ENCODE results near the gene KLHL29.

The KLHL29 gene

GRCh38 chr2:23642516-23642915, 257.5 kb downstream of the KLHL29 start:
- no peak overlapping the region for H4K91ac ChIP-seq (ENCODE audit: low read depth, low read length)
- no peak overlapping the region for H3K18ac ChIP-seq (ENCODE audit: low read length)
- H3K4me1 ChIP-seq (ENCODE audit: control insufficient read depth in 1 of 2, insufficient read depth in 2 of 2, low read length in 2 of 2): peaks cover 0 to 2% of the 10 kb centered on the region in 2 experiments
- no peaks in the 10 kb centered on the region for H3K79me1 ChIP-seq (ENCODE audit: low read length)
- no peak overlapping the region for H3K4me2 ChIP-seq (ENCODE audit: low read length)
- H4K12ac ChIP-seq (ENCODE audit: low read depth, low read length): no peak overlapping the region
- H3K4me3 ChIP-seq (ENCODE audit: low read depth, low read length): no peak overlapping the region
- H3K14ac ChIP-seq (ENCODE audit: low read length): no peak overlapping the region
- no peak overlapping the region for H2BK5ac ChIP-seq (ENCODE audit: low read depth, low read length, poor library complexity)
- H3K23ac ChIP-seq (ENCODE audit: low read length): no peak overlapping the region
- no peak overlapping the region for H3K9ac ChIP-seq (ENCODE audit: low read length)
- no peak overlapping the region for H2AFZ ChIP-seq (ENCODE audit: insufficient read depth, low read length, poor library complexity)
- DNase-seq: no peak
- H3K9me3 ChIP-seq (ENCODE audit: insufficient read depth, low read depth, low read length): peaks cover 8% of the 10 kb centered on the region
- no peaks in the 10 kb centered on the region for H3K27me3 ChIP-seq (ENCODE audit: insufficient read depth, low read length)
- H2AK5ac ChIP-seq (ENCODE audit: low read length): no peak overlapping the region
- H3K27ac ChIP-seq (ENCODE audit: low read depth, low read length): no peak overlapping the region
- H3K79me2 ChIP-seq (ENCODE audit: control insufficient read depth, insufficient read depth, low read length, poor library complexity): no peaks in the 10 kb centered on the region
- no peak overlapping the region for H4K8ac ChIP-seq (ENCODE audit: low read depth, low read length)
- H3K4ac ChIP-seq (ENCODE audit: low read depth, low read length): no peak overlapping the region
- H3K36me3 ChIP-seq (ENCODE audit: control insufficient read depth in 1 of 2, insufficient read depth in 2 of 2, low read length in 2 of 2): peaks cover 5 to 9% of the 10 kb centered on the region in 2 experiments
- H2BK120ac ChIP-seq (ENCODE audit: insufficient read depth, low read length, poor library complexity): no peak overlapping the region
- WGBS (ENCODE audit: extremely low coverage, insufficient coverage, insufficient read length): no CpG with 5 or more reads among the region's 24 CpGs
- no peak overlapping the region for H2BK12ac ChIP-seq (ENCODE audit: low read length)

GRCh38 chr2:23645230-23645808, 260.3 kb downstream of the KLHL29 start:
- no peak overlapping the region for H3K27ac ChIP-seq (ENCODE audit: low read depth, low read length)
- H2BK5ac ChIP-seq (ENCODE audit: low read depth, low read length, poor library complexity): no peak overlapping the region
- H3K23ac ChIP-seq (ENCODE audit: low read length): no peak overlapping the region
- no peaks in the 10 kb centered on the region for H3K79me2 ChIP-seq (ENCODE audit: control insufficient read depth, insufficient read depth, low read length, poor library complexity)
- no peak overlapping the region for H4K12ac ChIP-seq (ENCODE audit: low read depth, low read length)
- H3K79me1 ChIP-seq (ENCODE audit: low read length): no peaks in the 10 kb centered on the region
- H4K8ac ChIP-seq (ENCODE audit: low read depth, low read length): no peak overlapping the region
- H3K4me3 ChIP-seq (ENCODE audit: low read depth, low read length): no peak overlapping the region
- H3K9me3 ChIP-seq (ENCODE audit: insufficient read depth, low read depth, low read length): peaks cover 10% of the 10 kb centered on the region
- WGBS (ENCODE audit: extremely low coverage, insufficient coverage, insufficient read length): no CpG with 5 or more reads among the region's 10 CpGs
- peaks cover 5 to 9% of the 10 kb centered on the region in 2 experiments for H3K36me3 ChIP-seq (ENCODE audit: control insufficient read depth in 1 of 2, insufficient read depth in 2 of 2, low read length in 2 of 2)
- no peak overlapping the region for H2BK120ac ChIP-seq (ENCODE audit: insufficient read depth, low read length, poor library complexity)
- no peak overlapping the region for H3K4me2 ChIP-seq (ENCODE audit: low read length)
- H3K9ac ChIP-seq (ENCODE audit: low read length): no peak overlapping the region
- no peaks in the 10 kb centered on the region for H3K27me3 ChIP-seq (ENCODE audit: insufficient read depth, low read length)
- no peak overlapping the region for H3K18ac ChIP-seq (ENCODE audit: low read length)
- no peak overlapping the region for H3K14ac ChIP-seq (ENCODE audit: low read length)
- no peak overlapping the region for H2AFZ ChIP-seq (ENCODE audit: insufficient read depth, low read length, poor library complexity)
- no peak overlapping the region for H2BK12ac ChIP-seq (ENCODE audit: low read length)
- H2AK5ac ChIP-seq (ENCODE audit: low read length): no peak overlapping the region
- no peak for DNase-seq
- H3K4me1 ChIP-seq (ENCODE audit: control insufficient read depth in 1 of 2, insufficient read depth in 2 of 2, low read length in 2 of 2): no peaks in the 10 kb centered on the region
- no peak overlapping the region for H3K4ac ChIP-seq (ENCODE audit: low read depth, low read length)
- no peak overlapping the region for H4K91ac ChIP-seq (ENCODE audit: low read depth, low read length)

GRCh38 chr2:23647563-23647962, 262.6 kb downstream of the KLHL29 start:
- peaks cover 0 to 3% of the 10 kb centered on the region in 2 experiments for H3K4me1 ChIP-seq (ENCODE audit: control insufficient read depth in 1 of 2, insufficient read depth in 2 of 2, low read length in 2 of 2)
- H3K4me2 ChIP-seq (ENCODE audit: low read length): no peak overlapping the region
- H3K27ac ChIP-seq (ENCODE audit: low read depth, low read length): no peak overlapping the region
- no peak overlapping the region for H2BK120ac ChIP-seq (ENCODE audit: insufficient read depth, low read length, poor library complexity)
- H3K79me1 ChIP-seq (ENCODE audit: low read length): no peaks in the 10 kb centered on the region
- no peak overlapping the region for H4K8ac ChIP-seq (ENCODE audit: low read depth, low read length)
- no peak overlapping the region for H3K4ac ChIP-seq (ENCODE audit: low read depth, low read length)
- no peak for DNase-seq
- no peak overlapping the region for H4K91ac ChIP-seq (ENCODE audit: low read depth, low read length)
- H3K9me3 ChIP-seq (ENCODE audit: insufficient read depth, low read depth, low read length): peaks cover 9% of the 10 kb centered on the region
- H3K27me3 ChIP-seq (ENCODE audit: insufficient read depth, low read length): no peaks in the 10 kb centered on the region
- no peak overlapping the region for H2AK5ac ChIP-seq (ENCODE audit: low read length)
- no peak overlapping the region for H2BK12ac ChIP-seq (ENCODE audit: low read length)
- no peak overlapping the region for H2AFZ ChIP-seq (ENCODE audit: insufficient read depth, low read length, poor library complexity)
- no CpG with 5 or more reads among the region's 13 CpGs for WGBS (ENCODE audit: extremely low coverage, insufficient coverage, insufficient read length)
- no peak overlapping the region for H2BK5ac ChIP-seq (ENCODE audit: low read depth, low read length, poor library complexity)
- no peak overlapping the region for H3K14ac ChIP-seq (ENCODE audit: low read length)
- peaks cover 3% of the 10 kb centered on the region in 2 experiments for H3K36me3 ChIP-seq (ENCODE audit: control insufficient read depth in 1 of 2, insufficient read depth in 2 of 2, low read length in 2 of 2)
- no peak overlapping the region for H3K23ac ChIP-seq (ENCODE audit: low read length)
- H3K18ac ChIP-seq (ENCODE audit: low read length): no peak overlapping the region
- H3K9ac ChIP-seq (ENCODE audit: low read length): no peak overlapping the region
- no peak overlapping the region for H4K12ac ChIP-seq (ENCODE audit: low read depth, low read length)
- H3K79me2 ChIP-seq (ENCODE audit: control insufficient read depth, insufficient read depth, low read length, poor library complexity): no peaks in the 10 kb centered on the region
- H3K4me3 ChIP-seq (ENCODE audit: low read depth, low read length): no peak overlapping the region

DNA sequence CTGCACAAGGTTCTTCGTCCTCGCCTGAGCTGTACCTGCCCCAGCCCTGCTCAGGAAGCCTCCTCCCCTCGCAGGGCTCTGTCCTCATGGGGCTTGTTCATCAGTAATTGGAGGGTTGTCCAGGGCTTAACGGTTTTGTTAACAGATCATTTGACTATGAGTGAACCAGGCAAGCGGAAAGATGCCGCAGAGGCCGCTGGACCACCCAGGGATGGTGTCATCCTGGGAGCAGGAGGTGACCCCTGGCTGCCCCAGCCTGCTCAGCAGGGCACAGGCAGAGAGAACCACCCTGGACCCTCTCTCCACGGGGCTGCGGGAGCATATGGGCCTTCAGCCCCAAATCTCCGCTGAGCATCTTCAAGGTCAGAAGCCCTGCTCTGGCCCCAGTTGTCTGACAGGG, 264.3 kb downstream of the KLHL29 start:
- Histone ChIP-seq H2BK12ac (ENCODE audit: low read length) (no peak overlapping the region), H3K4ac (ENCODE audit: low read depth, low read length) (no peak overlapping the region), H2AFZ (ENCODE audit: insufficient read depth, low read length, poor library complexity) (no peak overlapping the region), H3K79me1 (ENCODE audit: low read length) (no peaks in the 10 kb centered on the region), H3K23ac (ENCODE audit: low read length) (no peak overlapping the region), H3K9me3 (ENCODE audit: insufficient read depth, low read depth, low read length) (peaks cover 2% of the 10 kb centered on the region), H3K9ac (ENCODE audit: low read length) (no peak overlapping the region), H3K4me2 (ENCODE audit: low read length) (no peak overlapping the region), H3K36me3 (ENCODE audit: control insufficient read depth in 1 of 2, insufficient read depth in 2 of 2, low read length in 2 of 2) (no peaks in the 10 kb centered on the region), H4K91ac (ENCODE audit: low read depth, low read length) (no peak overlapping the region), H3K18ac (ENCODE audit: low read length) (no peak overlapping the region), H2BK5ac (ENCODE audit: low read depth, low read length, poor library complexity) (no peak overlapping the region), H3K27ac (ENCODE audit: low read depth, low read length) (no peak overlapping the region), H3K4me3 (ENCODE audit: low read depth, low read length) (no peak overlapping the region), H4K8ac (ENCODE audit: low read depth, low read length) (no peak overlapping the region), H2AK5ac (ENCODE audit: low read length) (no peak overlapping the region), H4K12ac (ENCODE audit: low read depth, low read length) (no peak overlapping the region), H2BK120ac (ENCODE audit: insufficient read depth, low read length, poor library complexity) (no peak overlapping the region), H3K27me3 (ENCODE audit: insufficient read depth, low read length) (no peaks in the 10 kb centered on the region), H3K79me2 (ENCODE audit: control insufficient read depth, insufficient read depth, low read length, poor library complexity) (no peaks in the 10 kb centered on the region), H3K14ac (ENCODE audit: low read length) (no peak overlapping the region), H3K4me1 (ENCODE audit: control insufficient read depth in 1 of 2, insufficient read depth in 2 of 2, low read length in 2 of 2) (peaks cover 0 to 3% of the 10 kb centered on the region in 2 experiments)
- no CpG with 5 or more reads among the region's 10 CpGs for WGBS (ENCODE audit: extremely low coverage, insufficient coverage, insufficient read length)
- no peak for DNase-seq
